HG03378 (cell line): ENCODE results near the gene DHRS7C.

Source experiments
- ATAC-seq: cut with Tn5 transposase; IDR thresholded peaks from one replicate; pipeline ENCODE4 v1.9.1; 2021; ENCODE audit warnings: mild to moderate bottlenecking, moderate library complexity; ENCODE audit not compliant: unreplicated experiment

Gene DHRS7C, protein sequence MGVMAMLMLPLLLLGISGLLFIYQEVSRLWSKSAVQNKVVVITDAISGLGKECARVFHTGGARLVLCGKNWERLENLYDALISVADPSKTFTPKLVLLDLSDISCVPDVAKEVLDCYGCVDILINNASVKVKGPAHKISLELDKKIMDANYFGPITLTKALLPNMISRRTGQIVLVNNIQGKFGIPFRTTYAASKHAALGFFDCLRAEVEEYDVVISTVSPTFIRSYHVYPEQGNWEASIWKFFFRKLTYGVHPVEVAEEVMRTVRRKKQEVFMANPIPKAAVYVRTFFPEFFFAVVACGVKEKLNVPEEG

DNA sequence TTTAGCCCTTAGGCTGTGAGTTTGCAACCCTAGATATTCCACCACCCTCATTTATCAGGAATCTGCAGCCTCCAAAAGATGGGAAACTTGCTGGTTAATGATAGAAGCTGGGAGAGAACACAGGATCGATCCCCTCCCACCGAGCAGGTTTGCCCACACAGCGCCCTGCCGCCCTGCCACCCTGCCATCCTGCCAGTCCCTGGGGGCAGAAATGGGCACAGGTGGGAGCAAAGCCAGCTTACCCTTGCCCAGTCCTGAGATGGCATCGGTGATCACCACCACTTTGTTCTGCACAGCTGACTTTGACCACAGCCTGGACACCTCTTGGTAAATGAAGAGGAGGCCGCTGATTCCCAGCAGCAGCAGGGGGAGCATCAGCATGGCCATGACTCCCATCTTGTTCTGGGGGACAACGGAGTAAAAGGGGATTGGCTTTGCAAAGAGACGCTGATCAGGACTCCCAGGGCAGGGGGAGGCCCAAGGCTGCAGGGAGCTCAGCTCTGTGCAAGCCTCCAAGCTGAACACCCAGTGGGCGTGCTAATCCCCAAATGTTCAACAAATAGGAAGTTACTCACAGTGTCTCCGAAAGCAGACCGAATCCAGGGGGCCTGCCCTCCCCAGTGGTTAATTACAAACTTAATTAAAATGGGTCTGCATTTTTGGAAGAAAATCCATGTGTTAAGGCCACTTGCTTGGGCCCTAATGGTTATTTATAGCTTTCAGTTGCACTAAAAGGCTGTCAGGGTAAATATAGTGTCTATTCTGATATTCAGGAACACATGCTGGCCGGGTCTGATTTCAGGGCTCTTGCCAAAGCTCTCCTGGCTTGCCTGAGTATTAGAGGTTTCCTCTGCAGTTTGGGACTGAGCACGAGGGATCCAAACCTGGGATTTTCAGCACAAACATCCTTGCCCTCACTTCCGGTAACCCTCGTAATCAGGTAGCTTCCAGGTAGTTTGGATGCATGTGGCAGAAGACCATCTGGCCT lies at the start of gene DHRS7C:
Gene DHRS7C, minus strand, starts transcription at position 704 of the 988 bp plus-strand sequence. Its CDS starts 308 bp downstream, at position 396.
- ATAC-seq, result no peak

DNA sequence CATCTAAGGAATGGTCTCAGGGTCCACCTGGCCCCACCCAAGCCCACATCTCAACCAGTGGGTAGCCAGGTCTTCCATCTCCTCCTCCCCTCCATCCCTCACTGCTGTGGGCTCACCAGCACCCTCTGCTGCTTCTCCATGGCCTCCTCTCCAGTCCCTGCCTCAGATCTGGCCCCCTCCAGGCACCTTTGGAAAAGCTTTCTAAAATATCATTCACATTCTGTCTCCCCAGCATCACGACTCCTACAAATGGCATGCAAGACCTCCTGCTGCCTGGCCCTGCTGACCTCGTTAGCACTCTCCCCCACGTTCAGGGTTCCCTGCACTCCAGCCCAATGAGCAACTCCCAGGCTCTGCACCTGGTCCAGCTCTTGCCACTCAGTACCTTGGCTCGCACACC lies 48.0 kb upstream of the DHRS7C start:
- no peak for ATAC-seq

DNA sequence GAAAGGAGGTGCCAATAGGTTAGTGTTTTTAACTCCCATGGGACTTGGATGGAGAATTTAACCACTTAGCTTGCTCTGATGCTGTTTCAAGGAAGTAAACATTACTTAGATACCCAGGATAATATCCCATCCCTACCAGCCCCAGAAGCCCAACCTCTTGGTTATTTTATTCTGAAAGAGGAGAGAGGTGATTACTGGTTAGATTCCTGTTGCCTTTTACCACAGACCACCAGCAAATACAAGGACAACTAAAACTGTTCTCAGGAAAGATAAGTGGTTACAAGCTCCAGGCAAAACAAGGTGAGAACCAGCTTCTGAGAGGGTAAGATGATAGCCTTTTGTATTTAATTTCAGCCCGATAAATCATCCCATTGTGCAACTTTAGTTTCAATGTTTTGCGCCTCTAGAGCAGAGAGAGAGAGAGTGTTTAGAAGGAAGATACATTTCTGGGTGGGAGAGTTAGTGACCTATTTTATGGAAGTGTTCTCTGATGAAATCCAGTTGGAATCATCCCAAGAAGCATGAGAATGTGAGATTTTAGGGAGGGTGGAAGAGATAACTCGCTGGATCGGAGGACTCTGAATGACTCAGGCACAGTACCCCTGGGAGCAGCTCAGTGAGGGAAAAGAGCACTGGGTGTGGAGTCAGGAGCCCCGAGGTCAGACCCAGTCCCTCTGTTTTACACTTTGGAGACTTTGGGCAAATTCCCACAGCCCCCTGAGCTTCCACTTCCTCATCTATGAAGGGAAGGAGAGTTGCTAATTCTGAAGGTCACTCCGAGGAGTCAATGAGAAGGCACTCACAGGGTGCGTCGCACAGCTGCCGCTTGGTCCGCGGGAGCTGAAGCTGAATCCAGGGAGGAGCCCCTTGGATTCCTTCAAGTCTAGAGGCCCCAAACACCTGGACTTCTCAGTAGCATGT lies 46.4 kb upstream of the DHRS7C start:
- no peak for ATAC-seq

DNA sequence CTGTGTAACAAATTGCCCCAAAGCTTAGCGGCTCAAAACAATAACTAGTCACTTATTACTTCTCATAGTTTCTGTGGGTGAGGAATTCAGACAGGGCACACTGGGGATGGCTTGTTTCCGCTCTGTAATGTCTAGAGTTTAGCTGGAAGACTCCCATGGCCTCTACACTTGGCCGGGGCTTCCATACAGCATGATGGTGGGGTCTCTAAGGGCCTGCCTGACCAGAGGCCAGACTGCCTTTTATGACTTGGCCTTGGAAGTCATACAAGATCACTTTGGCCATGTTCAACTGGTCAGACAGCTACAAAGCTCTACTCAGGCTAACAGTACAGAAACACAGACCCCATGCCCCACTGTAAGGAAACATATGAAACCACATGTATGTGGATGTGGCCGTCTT lies 42.5 kb upstream of the DHRS7C start:
- no peak for ATAC-seq

DNA sequence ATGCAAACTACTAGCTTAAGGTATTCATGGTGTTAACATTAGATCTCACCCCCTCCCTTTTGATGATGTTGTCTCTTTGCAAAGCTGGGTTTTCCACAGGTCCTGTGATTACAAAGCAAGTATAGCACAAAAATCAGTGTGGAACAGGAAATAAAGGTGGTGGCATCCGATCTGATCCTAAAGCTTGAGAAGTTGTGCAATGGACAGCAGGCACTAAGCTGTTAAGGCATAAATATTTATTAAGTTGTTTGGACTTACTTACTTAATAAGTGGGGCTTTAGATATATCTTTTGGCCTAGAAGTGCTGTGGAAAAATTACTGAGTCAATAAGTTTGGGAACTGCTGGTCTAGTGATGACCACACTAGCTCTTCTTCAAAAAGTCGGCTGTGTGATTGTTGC lies 39.3 kb upstream of the DHRS7C start:
- ATAC-seq, result no peak

DNA sequence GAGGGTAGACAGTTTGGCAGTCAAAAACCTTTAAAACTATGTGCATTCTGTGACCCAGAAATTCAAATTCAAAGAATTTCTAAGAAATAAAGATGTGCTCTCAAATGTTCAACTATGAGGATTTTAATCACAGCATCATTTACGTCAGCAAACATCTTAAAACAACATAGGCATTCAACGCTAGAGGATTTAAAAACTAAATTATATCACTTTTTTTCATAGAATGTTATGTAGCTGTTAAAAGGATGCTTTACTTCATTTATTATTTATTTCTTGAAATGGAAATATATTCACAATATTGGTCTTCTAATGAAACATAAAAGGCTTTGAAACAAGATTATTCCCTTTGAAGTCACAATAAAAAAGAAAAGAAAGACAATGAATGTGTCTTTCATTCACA lies 38.0 kb upstream of the DHRS7C start:
- ATAC-seq, result no peak

DNA sequence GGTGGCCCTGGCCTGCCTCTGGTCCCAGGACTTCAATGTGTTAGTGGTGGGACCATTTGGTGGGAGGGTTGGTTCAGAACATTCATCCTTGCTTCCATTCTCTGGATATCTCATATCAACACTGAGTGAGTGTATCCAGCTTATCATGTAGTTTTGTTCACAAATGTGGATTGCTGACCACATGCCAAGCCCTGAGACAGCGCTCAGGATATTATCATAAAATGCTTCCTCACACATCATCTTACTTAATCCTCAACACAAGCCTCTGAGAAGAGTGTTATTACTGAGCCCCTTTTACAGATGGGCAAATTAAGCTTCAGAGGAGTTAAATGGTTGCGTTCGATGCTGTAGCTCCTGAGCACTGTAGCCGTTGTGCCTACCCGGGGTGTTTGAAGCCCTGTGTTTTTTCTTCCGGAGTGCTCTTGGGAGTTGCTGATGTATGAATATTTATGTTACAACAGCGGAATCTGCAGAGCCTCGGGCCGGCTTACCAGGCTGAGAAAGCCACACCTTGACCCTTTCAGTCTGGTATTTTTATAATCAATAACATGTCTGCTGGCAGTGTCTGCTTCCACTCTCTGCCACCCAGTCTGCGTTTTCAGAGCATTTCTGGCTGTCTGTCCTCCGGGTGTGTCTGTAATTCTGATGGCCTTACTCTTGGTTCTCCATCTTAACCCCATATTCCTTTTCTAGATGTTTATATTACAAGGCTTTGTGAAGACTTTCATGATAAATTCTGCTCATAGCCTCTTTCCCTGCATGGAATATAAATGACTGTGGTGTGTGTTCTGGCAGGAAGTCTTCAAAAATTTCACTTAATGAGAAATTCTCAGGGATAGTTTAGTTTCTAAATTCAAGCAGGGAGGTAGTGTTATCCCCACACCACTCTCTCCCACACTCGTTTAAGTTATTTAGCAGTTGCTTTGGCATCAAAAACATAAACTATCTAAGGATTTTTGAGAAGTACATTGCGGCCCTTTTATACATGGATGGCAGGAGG lies 37.2 kb upstream of the DHRS7C start:
- no peak for ATAC-seq

DNA sequence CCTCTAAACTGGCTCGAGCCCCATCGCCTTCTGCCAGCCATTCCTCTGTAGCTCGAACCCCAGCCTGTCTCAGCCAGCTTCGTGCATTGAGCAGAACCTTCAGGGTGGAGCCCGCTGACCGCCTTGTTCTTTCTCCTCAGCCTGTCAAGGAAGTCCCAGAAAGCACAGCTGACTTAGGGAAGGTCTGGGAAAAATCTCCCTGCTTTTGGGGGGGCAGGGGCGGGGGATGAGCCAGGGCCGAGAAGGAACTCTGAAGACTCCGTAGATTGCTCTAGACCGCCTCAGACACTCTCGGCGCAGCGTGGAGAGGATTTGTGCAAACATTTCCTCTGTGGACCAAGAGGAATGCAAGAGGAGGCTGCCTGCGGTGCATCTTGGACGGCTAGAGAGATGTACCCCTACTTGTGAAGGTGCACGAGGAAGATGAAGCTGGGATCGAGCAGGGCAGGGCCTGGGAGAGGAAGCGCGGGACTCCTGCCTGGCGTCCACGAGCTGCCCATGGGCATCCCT lies 34.3 kb upstream of the DHRS7C start, which contains the start of gene GLP2R:
Gene GLP2R, plus strand, starts transcription at position 284 of the 510 bp plus-strand sequence. Its CDS starts 140 bp downstream, at position 424.
- ATAC-seq, result no peak

DNA sequence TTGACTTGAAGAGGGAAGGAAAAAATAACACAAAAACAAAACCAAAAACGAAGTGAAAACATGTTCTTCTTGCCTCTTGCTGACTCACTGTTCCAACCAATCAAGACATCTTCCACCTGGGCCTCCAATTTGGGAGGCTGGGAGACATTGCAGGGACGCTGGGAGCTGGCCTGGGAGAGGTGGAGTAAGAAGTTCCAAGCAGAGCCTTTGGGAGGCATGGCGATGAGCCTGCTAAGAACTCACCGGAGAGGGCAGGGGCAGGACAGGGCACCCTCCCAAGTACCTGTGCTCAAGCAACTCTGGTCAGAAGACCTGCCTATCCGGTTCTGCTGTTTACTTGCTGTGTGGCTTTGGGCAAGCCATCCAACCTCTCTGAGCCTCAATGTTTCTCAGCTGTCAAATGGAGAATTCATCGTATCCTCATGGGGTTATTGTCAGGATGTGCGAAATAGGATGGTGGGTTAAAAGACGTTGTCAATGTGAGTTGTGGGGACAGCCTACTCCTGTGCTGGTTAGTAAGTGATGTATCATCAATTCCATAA lies 33.5 kb upstream of the DHRS7C start:
- ATAC-seq, result no peak

DNA sequence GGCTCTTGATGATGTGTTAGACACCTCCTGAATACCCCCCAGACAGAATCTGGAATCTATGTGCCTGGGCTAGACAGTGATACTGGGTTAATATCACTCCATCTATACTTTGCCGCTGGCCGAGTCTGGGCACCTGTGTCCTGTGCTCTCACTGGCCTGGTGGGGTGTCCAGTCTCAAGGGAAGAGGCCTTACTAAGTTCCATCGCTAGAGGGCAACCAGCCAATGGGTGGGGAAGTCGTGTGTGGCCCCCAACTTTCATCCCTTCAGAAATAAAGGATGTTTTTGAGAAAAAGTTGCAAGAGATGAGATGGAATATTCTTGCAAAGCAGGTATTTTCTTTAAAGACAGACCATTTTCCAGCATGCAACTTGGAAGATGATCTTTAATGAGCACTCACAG lies 32.7 kb upstream of the DHRS7C start:
- no peak for ATAC-seq

DNA sequence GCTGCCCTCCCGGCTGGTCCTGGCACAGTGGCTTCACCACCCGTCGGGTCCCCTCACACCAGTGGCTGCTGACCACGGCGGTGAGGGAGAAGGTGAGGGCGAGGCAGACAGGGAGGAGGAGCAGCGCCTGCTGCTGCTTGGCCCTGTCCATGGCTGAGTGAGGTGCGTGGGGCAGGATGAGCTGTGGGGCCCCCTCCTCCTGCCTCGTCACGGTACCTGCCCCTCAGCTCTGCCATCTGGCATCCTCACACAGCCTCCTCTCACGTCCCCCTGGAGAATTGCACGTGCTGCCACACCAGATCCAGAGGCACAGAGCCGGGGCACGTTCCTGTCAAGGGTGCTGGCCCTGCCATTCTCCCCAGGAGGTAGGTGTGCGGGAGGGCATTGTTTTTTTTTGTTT lies 30.5 kb upstream of the DHRS7C start, which contains the start of gene GSG1L2:
Gene GSG1L2, minus strand, starts transcription at position 159 of the 400 bp plus-strand sequence. Its CDS starts 8 bp downstream, at position 151.
- no peak for ATAC-seq

DNA sequence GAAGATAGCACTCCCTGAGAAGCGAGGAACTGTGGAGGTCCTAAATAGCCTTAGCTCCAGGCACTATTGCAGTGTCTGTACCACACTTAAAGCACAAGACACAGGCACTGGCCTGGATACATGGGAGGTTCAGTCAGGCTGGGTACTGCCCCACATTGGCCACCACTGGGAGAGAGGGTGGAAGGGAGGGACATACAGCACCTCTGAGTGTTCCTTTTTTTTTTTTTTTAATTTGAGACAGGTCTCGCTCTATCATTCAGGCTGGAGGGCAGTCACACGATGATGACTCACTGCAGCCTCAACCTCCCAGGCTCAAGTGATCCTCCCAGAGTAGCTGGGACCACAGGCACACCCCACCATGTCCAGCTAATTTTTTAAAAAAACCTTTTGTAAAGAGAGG lies 29.1 kb upstream of the DHRS7C start:
- no peak for ATAC-seq

DNA sequence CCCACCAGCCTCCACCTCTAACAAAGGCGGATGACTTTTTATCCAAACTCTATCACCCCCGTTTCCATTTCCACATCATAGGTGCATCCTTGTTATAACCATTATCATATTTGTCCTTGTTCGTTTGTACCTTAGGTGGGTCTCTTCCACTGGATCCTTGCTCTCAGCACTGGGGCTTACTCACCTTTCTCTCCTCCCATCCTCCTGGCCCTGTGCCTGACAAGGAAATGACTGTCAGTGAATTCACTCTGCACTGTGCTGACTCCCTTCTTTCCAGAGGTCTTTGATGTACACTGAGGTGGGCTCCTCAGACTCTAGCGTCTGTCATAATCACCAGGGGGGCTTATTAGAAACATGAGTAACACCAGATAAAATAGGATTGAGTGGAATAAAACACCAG lies 27.4 kb upstream of the DHRS7C start:
- no peak for ATAC-seq

DNA sequence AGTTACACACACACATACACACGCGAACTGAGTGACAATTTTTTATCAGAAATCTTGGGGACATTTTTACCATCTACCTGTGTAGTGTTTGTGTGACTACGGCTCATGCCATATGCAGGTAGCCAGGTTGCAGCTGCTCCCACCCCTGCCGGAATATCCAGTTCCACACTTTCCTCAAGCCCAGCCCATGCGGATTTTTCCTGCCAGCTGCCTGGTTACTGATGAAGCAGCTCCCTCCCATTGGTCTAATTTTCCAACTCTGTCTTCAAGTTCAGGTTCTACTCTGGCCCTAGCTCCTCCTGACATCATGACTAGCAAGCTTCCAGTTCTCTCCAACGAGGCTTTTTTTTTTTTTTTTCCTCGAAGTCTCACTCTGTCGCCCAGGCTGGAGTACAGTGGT lies 25.7 kb upstream of the DHRS7C start:
- ATAC-seq, result no peak

DNA sequence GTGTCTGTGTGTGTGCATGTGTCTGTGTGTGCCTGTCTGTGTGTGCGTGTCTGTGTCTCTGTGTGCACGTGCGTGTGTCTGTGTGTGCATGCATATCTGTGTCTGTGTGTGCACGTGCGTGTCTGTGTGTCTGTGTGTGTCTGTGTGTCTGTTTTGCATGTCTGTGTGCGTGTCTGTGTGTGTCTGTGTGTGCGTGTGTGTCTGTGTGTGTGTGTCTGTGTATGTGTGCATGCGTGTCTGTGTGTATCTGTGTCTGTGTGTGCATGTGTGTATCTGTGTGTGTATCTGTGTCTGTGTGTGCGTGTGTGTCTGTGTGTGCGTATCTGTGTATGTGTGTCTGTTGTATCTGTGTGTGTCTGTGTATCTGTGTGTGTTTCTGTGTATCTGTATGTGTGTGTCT lies 25.1 kb upstream of the DHRS7C start:
- no peak for ATAC-seq

DNA sequence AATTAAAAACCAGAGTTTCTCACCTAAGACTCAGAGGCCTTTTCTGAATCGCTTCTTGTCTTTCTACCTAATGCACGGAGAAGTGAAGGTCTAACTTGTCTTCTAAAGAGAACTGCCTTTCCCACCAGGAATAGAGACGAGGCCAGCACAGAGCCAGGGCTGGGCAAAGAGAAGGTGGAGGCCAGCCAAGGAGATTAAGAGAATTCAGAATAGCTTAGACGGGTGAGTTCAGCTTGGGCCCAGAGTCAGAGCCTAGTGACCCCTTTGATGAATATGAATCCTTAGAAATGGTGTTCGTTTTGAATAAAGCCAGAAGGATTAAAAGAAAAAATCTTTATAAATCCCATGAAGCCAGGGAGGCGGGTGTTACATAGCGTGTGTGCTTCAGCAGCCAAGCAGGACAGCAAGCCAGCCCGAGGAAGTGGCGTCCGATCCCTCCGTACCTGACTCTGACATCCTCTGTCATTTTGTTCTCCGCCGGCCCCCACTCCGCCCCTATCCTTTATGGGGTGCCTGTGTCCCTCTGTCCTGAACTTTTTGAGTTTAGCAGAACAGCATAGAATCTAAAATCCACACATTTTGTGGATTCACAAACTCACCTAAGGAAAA lies 23.0 kb upstream of the DHRS7C start:
- no peak for ATAC-seq

DNA sequence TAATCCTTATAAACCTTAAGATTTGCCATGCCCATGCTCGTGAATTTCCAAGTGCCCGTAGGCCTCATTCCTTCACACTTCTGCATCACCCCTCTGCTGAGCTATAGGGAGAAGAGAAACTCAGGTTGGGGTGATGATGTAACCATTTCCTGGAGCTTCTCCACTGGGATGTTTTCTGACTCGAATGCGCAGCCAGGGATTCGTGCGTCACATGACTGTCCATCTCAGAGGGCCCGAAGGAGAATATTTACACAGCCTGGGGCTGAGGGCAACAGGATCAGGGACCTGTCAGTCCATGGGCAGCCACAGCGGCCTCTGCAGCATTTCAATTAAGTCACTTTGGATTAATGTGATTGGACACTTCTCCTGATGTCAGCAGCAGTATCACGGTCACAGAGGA lies 21.8 kb upstream of the DHRS7C start:
- ATAC-seq, result no peak

DNA sequence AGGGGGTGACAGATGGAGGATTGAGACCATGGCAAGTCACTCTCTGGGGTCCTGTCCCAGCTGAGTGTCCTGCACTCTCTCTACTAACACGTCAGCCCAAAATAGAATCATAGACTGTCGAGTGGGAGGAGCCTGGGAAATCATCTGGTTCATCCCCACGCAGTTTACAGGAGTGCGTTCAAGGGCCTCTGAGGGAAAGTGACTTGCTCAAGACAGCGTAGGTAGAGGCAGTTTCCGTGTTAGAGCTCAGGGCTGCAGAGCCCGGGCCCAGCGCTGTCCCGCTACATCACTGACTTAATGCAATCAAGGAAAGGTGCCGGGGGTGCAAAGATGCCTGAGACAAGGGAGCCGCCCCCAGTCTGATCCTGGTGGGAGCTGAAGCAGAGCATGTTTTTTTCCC lies 20.1 kb upstream of the DHRS7C start:
- ATAC-seq, result no peak

DNA sequence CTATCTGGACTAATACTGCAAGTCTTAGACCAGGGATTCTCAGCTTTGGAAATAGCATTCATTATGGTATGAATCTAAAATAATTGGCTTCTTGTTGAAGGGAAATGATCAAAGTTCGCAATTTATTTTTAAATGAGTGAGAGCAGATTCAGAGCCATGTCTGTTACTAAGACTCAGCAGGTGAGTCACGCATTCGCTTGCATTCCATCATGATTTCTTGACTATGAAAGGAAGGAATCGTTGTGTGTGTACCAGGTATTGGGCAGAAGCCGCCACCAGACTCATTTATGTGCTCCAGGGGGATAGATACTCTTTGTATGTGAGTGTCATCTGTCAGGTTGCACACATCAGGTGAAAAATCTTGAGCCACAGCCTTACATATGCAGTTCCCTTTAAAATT lies 19.7 kb upstream of the DHRS7C start:
- ATAC-seq, result no peak
